GM21737 (cell line): ENCODE results near the gene SYNE4.
"Not testable (repeated sequence)": the region's sequence is repeated elsewhere in the genome, so short reads cannot be mapped to it uniquely, and the experiment has no call there.

Source experiments
- ATAC-seq: cut with Tn5 transposase; IDR thresholded peaks from one replicate; pipeline ENCODE4 v1.9.1; 2021; ENCODE audit warnings: mild to moderate bottlenecking, moderate library complexity; ENCODE audit not compliant: unreplicated experiment

SYNE4 gene

DNA sequence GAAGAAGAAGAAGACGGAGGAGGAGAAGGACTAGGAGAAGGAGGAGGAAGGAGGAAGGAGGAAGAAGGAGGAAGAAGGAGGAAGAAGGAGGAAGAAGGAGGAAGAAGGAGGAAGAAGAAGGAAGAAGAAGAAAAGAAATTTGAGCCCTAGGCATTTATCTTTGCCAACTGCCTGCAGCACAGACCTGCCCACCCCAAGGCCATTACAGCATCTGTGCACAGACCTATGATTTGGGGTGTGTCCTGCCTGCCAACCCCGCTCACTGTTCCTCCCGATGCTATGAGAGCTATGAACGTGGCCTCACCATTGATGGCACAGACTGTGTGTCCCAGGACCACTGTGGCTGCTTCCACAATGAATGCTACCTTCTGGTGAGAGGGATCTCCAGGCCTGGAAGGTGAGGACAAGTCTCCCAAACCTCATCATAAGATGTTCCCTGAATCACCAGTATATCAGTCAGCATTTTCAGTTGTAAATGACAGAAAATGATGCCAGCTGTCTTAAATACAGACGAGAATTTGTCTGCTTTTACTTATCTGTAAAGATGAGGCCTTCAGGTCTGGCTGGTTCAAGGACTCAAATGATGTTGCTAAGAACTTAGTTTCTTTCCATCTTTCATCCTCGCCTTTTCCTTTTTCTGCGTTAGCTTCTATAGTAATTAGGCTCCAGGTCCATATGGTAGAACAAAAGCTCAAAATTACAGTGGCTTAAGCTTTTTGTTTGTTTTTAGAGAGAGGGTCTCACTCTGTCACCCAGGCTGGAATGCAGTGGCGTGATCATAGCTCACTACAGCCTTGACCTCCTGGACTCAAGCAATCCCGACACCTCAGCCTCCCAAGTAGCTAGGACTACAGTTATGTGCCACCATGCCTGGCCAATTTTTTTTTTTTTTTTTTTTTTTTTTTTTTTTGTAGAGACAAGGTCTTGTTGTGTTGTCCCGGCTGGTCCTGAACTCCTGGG, 17.6 kb downstream of the SYNE4 start:
- ATAC-seq, result no peak

DNA sequence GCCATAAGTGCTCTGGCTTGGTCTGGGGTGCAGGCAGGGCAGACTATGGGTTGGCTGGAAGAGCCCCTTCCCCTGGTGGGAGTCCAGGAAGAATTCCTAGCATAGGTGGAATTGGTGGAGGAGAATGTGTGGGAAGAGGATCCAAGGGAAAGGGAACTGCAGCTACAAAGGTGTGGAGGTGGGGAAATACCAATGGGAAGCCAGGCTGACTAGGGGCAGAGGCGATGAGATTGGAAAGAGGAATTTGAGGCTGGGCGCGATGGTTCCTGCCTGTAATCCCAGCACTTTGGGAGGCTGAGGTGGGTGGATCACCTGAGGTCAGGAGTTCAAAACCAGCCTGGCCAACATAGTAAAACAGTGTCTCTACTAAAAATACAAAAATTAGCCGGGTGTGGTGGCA, 18.5 kb downstream of the SYNE4 start:
- no peak for ATAC-seq

DNA sequence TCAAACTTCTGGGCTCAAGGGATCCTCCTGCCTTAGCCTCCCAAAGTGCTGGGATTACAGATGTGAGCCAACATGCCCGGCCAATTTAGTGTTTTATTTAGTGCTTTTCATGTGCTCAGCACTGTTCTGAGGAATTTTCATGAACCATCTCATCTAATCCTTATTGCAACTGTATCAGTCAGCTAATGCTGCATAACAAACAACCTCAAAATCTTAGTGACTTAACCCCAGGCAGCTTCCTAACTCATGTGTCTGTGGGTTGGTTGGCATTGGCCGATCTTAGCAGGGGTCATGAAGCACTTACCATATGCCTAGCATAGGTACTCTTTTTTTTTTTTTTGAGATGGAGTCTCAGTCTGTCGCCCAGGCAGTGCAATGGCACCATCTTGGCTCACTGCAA, 19.8 kb downstream of the SYNE4 start:
- no peak for ATAC-seq

GRCh38 chr19:35987571-35987896, 21.1 kb downstream of the SYNE4 start:
- no peak for ATAC-seq

DNA sequence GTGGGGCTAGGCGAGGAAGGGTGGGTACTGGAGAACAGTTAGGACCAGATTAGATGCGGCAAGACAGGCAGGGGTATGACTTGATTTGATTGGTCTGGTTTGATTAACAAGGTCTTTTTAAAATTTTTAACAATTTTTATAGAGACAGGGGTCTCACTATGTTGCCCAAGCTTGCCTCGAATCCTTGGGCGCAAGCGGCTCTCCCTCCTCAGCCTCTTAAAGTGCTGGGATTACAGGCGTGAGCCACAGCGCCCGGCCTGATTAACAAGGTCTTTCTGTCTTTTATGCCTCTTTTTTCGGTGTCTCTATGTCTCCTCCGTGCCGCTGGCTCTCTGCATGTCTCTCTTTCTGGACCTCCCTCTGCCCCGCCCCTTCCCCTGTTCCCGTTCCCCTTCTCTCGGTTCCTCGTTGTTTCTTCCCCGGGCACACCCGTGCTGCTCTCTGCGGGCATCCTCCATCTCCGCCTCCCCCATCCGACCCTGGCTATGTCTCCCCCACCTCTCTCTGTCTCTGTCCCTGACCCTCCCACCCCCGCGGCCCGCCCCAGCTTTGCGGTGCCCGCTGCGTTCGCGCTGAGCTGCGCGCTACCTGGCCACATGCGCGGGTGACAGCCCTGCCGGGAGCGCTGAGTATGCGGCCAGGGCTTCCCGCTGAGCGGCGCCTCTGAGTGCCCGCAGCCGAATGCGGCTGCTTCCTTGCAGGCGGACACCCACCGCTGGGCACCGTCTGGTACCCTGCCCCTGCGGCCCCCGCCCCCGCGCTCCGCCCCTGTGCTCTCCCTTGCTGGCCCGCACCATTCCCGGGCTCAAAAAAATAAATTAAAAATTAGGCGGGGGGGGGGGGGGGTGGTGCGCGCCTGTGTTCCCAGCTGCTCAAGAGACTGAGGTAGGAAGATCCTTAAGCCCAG, 21.7 kb downstream of the SYNE4 start:
- no peak for ATAC-seq

- no peak for ATAC-seq
Observed at GRCh38 chr19:35986111-35986510, 22.5 kb downstream of the SYNE4 start.

DNA sequence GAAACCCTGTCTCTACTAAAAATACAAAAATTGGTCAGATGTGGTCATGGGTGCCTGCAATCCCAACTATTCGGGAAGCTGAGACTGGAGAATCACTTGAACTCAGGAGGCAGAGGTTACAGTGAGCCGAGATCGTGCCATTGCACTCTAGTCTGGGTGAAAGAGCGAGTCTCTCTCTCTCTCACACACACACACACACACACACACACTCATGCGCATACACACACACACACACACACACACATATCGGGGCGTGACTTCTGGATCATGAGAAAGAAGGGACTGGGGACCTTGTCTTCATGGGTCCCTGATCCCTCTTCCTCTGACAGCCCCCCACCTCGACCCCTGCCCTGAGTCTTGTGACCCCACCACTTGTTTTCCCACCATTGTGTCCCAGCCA, 25.4 kb downstream of the SYNE4 start:
- no peak for ATAC-seq

DNA sequence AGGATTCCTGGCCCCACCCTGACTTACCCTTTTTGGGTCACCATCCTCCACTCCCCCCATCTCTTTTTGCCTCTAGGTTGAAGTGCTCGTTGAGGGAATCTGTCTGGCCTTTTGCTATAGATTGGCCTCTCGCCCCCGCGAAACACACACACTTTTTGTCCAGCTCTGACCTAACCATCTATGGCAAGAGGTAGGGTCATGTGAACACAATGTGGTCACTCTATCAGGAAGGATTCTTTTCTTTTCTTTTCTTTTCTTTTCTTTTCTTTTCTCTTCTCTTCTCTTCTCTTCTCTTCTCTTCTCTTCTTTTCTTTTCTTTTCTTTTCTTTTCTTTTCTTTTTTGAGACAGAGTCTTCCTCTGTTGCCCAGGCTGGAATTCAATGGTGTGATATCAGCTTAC, 27.6 kb downstream of the SYNE4 start:
- ATAC-seq, result not testable (repeated sequence)

DNA sequence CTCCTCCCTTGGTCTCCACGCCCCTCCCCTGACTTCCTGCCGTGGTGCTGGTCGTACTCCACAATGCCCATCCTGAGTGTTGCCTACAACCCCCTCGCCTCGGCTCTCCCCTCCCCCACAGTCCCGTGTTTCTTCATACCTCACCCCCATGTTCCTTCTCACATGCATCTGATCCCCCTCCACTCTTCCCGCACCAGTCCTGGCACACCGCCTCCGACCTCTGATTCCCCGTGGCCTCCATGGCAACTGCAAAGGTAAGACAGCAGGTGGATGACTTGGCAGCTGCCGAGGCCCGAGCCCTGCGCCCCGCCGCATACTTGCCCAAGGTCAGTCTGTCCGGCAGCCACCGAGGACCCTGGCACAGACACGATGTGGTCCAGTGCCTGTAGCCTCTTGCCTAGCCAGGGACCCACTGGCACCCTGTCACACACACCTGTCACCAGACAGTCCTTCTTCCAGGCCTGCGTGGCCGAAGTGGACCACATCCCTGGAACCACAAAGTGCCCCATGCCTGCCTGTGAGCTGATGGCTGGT, 29.7 kb downstream of the SYNE4 start:
- no peak for ATAC-seq

- ATAC-seq, result no peak
Observed at GRCh38 chr19:35978271-35978670, 30.3 kb downstream of the SYNE4 start.

GRCh38 chr19:35977446-35978222, 31.0 kb downstream of the SYNE4 start:
- no peak for ATAC-seq

GRCh38 chr19:35975608-35976214, 32.9 kb downstream of the SYNE4 start:
- ATAC-seq, result no peak

GRCh38 chr19:35973487-35973886, 35.1 kb downstream of the SYNE4 start:
- no peak for ATAC-seq

DNA sequence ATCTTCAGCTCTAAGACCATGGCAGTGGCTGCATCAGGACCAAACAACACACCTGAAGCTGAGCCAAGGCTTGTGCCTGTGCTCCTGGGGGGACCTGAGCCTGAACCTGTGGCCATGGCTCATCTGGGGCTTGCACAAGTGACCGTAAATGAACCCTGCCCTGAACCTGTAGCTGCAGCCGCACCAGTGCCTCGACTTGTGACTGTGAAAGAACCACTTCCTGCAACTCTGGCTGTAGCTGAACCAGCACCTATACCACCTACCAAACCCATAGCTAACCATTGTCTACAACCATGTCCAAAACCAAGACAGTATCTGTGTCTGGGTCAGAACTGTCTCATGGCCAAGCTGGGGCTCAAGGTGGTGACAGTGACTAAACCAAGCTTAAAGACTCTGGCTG, 41.8 kb downstream of the SYNE4 start:
- no peak for ATAC-seq

- no peak for ATAC-seq
Observed at GRCh38 chr19:35963514-35963913, 45.1 kb downstream of the SYNE4 start.

DNA sequence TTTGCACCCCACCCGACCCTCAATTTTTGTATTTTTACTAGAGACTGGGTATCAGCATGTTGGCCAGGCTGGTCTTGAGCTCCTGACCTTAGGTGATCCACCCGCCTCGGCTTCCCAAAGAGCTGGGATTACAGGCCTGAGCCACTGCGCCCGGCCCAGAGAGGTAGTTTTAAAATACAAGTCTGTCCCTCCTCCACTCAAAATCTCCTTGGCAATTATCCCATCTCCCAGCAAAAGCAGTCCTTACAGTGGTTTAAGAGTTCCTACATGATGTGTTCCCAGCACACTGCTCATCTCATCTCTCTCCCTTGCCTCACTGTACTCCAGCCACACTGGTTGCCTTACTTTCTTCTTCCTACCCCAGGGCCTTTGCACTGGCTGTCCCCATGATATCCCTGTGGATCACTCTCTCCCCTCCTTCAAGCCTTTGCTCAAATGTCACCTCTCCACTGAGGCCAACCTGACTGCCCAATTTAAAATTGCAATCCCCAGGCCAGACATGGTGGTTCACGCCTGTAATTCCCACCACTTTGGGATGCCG, 48.1 kb downstream of the SYNE4 start:
- ATAC-seq, result no peak

DNA sequence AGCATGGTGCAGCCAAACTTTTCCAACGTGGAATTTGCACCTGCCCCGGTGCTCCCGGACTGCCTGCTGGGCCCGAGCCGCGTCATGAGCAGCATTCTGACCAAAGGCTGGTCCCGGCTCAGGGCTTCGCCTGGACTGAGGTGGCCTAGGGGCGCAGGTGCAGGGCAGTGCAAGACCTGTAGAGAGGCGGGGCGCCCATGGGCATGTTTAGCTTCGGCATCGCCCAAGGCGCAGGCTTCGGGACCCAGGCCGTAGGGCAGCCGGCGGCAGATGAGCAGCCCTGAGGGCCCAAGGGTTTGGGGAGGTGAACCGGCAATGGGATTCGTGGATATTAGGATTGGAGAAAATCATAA, 48.7 kb downstream of the SYNE4 start:
- ATAC-seq, result no peak

DNA sequence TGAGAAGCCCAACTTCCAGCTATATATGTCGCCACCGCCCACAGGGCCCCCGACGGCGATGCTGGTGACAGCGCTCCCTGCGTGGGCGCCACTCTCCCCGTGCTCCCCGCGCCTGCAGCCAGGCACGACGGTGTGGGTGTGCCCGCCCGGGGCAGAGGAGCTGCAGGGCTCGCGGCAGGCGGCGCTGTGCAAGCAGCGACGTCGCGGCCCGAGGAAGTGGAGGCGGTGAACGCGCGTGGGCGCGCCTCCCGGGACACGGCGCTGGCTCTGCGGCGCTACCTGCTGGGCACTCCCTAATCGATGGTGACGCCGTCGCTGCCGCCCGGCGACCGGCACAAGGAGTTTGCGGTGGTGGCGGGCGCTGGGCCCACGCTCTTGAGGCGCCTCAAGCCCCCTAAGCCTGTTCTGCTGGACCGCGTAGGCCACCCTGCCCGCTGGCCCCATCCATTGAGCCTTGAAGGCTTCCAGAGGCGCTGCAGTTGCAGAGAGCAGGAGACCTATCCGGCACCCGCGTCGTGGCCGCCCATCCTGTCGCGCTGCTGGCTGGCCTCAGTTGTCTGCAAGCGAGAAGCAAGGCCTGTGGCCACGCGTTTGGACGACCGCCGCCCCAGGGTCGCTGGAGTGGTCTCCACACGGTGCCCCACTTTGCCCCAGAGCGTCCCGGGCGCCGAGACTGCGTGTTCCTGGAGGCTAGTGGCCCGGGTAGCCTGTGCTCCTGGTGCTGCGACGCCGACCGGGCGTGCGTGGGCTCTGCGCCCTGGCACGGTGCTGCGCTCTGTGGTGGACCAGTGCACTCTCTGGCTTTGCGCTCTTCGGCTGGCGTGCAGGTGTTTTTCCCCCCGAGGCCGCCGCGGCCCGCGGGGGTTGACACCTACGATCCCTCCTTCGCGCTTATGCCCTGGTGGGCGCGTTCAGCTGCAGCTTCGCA, 49.3 kb downstream of the SYNE4 start:
- no peak for ATAC-seq

- ATAC-seq, result no peak
Observed at GRCh38 chr19:35958660-35959039, 50.0 kb downstream of the SYNE4 start.
